DOHH2 (cell line): ENCODE measurements around the gene UQCRQ.

ENCODE experiments used
- H3F3A ChIP-seq: fragments of 200-600 bp; sonication (generic), shearing (Covaris generic); 2 replicates; pipeline ENCODE4 v1.6.0; 2016; ENCODE audit warnings: antibody characterized with exemption, mild to moderate bottlenecking; ENCODE audit not compliant: control insufficient read depth, insufficient read depth
- H3K27ac ChIP-seq: fragments of 200-600 bp; sonication (generic); 2 replicates; pipeline ENCODE4 v1.5.1; 2014; ENCODE audit warnings: low read depth, mild to moderate bottlenecking, low read length, moderate library complexity
- H3K27me3 ChIP-seq: fragments of 200-600 bp; sonication (generic); 2 replicates; pipeline ENCODE4 v1.6.1; 2014; ENCODE audit warnings: mild to moderate bottlenecking, low read length, mixed read lengths; ENCODE audit not compliant: control insufficient read depth
- H3K36me3 ChIP-seq: fragments of 200-600 bp; sonication (generic); 2 replicates; pipeline ENCODE4 v1.6.1; 2014; ENCODE audit warnings: mild to moderate bottlenecking, low read length, moderate library complexity, mixed read lengths; ENCODE audit not compliant: control insufficient read depth
- H3K4me1 ChIP-seq: fragments of 200-600 bp; sonication (generic); 2 replicates; pipeline ENCODE4 v1.6.1; 2014; ENCODE audit warnings: mild to moderate bottlenecking, low read length, mixed read lengths; ENCODE audit not compliant: control insufficient read depth
- H3K4me2 ChIP-seq: fragments of 200-600 bp; sonication (generic); 2 replicates; pipeline ENCODE4 v1.6.0; 2014; ENCODE audit warnings: mild to moderate bottlenecking, low read length, moderate library complexity
- H3K4me3 ChIP-seq: fragments of 200-600 bp; sonication (generic); 2 replicates; pipeline ENCODE4 v1.5.1; 2014; ENCODE audit warnings: mild to moderate bottlenecking, low read length, mixed read lengths
- H3K79me2 ChIP-seq: fragments of 200-600 bp; sonication (generic); 2 replicates; pipeline ENCODE4 v1.6.1; 2014; ENCODE audit warnings: mild to moderate bottlenecking, low read length, mixed read lengths; ENCODE audit not compliant: control insufficient read depth
- H3K9me2 ChIP-seq: fragments of 200-600 bp; sonication (generic); replicated peaks from 2 replicates; pipeline ENCODE4 v1.6.1; 2014; ENCODE audit warnings: mild to moderate bottlenecking, low read length, mixed read lengths; ENCODE audit not compliant: control insufficient read depth
- H3K9me3 ChIP-seq: fragments of 200-600 bp; sonication (generic); 2 replicates; pipeline ENCODE4 v1.6.1; 2014; ENCODE audit warnings: antibody characterized with exemption, low read length, mixed read lengths; ENCODE audit not compliant: control insufficient read depth, insufficient read depth
- H4K20me1 ChIP-seq: fragments of 200-600 bp; sonication (generic); 2 replicates; pipeline ENCODE4 v1.6.0; 2014; ENCODE audit warnings: low read depth, mild to moderate bottlenecking, antibody characterized with exemption, low read length, moderate library complexity; ENCODE audit not compliant: control insufficient read depth, insufficient read depth
- EZH2phosphoT487 ChIP-seq: fragments of 200-600 bp; sonication (generic); IDR thresholded peaks from 2 replicates; pipeline ENCODE4 v1.6.1; 2017; ENCODE audit warnings: borderline replicate concordance, mild to moderate bottlenecking, antibody characterized with exemption, low read length, moderate library complexity, mixed read lengths
- TF ChIP-seq, protein P1 (sequence below): fragments of 200-600 bp; sonication (generic); IDR thresholded peaks from one replicate; pipeline ENCODE4 v1.5.1; 2014; ENCODE audit warnings: antibody characterized with exemption, mild to moderate bottlenecking, low read depth, low read length; ENCODE audit not compliant: poor library complexity, severe bottlenecking

UQCRQ gene

DNA sequence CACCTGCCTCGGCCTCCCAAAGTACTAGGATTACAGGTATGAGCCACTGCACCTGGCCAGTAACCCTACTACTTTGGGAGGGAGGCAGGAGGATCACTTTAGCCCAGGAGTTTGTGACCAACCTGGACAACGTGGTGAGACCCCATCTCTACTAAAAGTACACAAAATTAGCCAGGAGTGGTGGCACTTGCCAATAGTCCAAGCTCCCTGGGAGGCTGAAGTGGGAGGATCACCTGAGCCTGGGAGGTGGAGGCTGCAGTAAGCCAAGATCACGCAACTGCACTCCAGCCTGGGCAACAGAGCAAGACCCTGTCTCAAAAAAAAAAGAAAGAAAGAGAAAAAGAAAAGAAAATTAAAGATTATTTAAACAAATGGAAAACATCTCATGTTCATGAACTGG lies 10.4 kb upstream of the UQCRQ start:
- no peaks in the 10 kb centered on the region for H4K20me1 ChIP-seq
- no peak for TF ChIP-seq EZH2phosphoT487
- TF ChIP-seq, protein P1, sequence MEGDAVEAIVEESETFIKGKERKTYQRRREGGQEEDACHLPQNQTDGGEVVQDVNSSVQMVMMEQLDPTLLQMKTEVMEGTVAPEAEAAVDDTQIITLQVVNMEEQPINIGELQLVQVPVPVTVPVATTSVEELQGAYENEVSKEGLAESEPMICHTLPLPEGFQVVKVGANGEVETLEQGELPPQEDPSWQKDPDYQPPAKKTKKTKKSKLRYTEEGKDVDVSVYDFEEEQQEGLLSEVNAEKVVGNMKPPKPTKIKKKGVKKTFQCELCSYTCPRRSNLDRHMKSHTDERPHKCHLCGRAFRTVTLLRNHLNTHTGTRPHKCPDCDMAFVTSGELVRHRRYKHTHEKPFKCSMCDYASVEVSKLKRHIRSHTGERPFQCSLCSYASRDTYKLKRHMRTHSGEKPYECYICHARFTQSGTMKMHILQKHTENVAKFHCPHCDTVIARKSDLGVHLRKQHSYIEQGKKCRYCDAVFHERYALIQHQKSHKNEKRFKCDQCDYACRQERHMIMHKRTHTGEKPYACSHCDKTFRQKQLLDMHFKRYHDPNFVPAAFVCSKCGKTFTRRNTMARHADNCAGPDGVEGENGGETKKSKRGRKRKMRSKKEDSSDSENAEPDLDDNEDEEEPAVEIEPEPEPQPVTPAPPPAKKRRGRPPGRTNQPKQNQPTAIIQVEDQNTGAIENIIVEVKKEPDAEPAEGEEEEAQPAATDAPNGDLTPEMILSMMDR: no peak
- H3K9me3 ChIP-seq: no peaks in the 10 kb centered on the region

DNA sequence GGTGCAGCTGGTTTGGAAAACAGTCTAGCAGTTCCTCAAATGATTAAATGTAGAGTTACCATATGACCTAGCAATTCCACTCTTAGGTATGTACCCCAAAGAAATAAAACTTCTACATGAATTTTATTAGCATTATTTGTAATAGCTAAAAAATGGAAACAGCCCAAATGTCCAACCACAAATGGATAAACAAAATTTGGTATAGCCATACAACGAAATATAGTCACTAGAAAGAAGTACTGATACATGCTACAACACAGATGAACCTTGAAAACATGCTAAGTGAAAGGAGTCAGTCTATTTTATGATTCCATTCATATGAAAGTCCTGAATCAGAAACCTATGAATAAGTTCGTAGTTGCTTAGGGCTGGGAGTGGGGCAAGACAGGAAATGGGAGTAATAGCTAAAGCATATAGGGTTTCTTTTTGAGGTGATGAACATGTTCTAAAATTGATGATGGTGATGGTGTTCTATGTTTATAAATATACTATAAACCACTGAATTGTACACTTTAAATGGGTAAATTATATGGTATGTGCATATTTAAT lies 6.5 kb upstream of the UQCRQ start:
- H3F3A ChIP-seq: no peaks in the 10 kb centered on the region
- no peak overlapping the region for H3K4me2 ChIP-seq
- no peaks in the 10 kb centered on the region for H3K36me3 ChIP-seq
- H3K27me3 ChIP-seq: peaks cover 2% of the 10 kb centered on the region; the same call in 1 of the 2 replicates
- no peaks in the 10 kb centered on the region for H3K9me2 ChIP-seq
- no peaks in the 10 kb centered on the region for H4K20me1 ChIP-seq
- H3K79me2 ChIP-seq: no peaks in the 10 kb centered on the region
- no peaks in the 10 kb centered on the region for H3K4me1 ChIP-seq
- TF ChIP-seq, protein P1: no peak
- TF ChIP-seq EZH2phosphoT487: no peak
- H3K4me3 ChIP-seq: no peak overlapping the region
- no peak overlapping the region for H3K27ac ChIP-seq
- no peaks in the 10 kb centered on the region for H3K9me3 ChIP-seq

More for the DNA sequence above, 10.4 kb upstream of the UQCRQ start:
- Histone ChIP-seq H3K36me3 (no peaks in the 10 kb centered on the region), H3K9me2 (no peaks in the 10 kb centered on the region), H3K79me2 (no peaks in the 10 kb centered on the region), H3K4me2 (no peak overlapping the region), H3K27me3 (no peaks in the 10 kb centered on the region; the same call in 1 of the 2 replicates), H3K27ac (no peak overlapping the region), H3K4me1 (no peaks in the 10 kb centered on the region), H3K4me3 (no peak overlapping the region), H3F3A (no peaks in the 10 kb centered on the region)

DNA sequence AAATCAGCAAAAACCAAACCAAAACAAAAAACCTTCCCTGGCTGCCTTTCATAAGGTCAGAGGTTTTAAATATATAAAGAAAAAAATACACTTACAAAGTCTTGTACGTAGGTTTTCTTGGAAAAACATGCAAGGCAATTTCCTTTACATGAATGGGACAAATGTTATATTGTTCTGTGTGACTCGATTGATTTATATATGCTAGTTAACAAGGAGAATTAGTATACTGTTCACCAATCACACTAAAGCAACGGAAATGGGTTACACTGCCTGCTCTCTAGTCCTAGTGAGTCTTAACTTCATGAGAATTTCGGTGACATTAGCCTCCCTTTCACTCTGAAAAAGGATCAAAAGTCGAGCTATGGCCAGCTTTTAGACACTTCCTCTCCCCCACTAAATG lies 5.7 kb upstream of the UQCRQ start:
- TF ChIP-seq, protein P1: no peak
- TF ChIP-seq EZH2phosphoT487: no peak
- Histone ChIP-seq H3K36me3 (no peaks in the 10 kb centered on the region), H3K27me3 (peaks cover 2% of the 10 kb centered on the region; the same call in 1 of the 2 replicates), H3F3A (no peaks in the 10 kb centered on the region), H3K4me3 (no peak overlapping the region), H3K4me1 (peaks cover 4% of the 10 kb centered on the region), H4K20me1 (no peaks in the 10 kb centered on the region), H3K4me2 (no peak overlapping the region), H3K79me2 (peaks cover 2% of the 10 kb centered on the region), H3K27ac (no peak overlapping the region), H3K9me2 (no peaks in the 10 kb centered on the region), H3K9me3 (no peaks in the 10 kb centered on the region)
